ENCODE data around the gene NPC1. TPM values are rescaled to one million over a fixed set of nuclear protein-coding genes. Genes with fewer than 3 reads are reported as not detected.

NPC1 gene
- 16.7 TPM for polyA plus RNA-seq (2013)

- peaks cover 0 to 3% (median 0%) of the 10 kb centered on the region in 4 experiments for H3K36me3 ChIP-seq (ENCODE audit: control insufficient read depth in 4 of 4, insufficient read depth in 4 of 4, low read length in 3 of 4)
- peak within 1 kb of the TSS; percentile 95 to 98 for H3K27ac ChIP-seq (ENCODE audit: insufficient read depth in 1 of 2, low read depth in 1 of 2, low read length in 2 of 2, poor library complexity in 1 of 2, severe bottlenecking in 2 of 2)
- WGBS (ENCODE audit: insufficient coverage) = 0% methylated on average over 75 of the region's 95 CpGs
- H3K27me3 ChIP-seq (replicated peaks in 2 of 5; ENCODE audit: control insufficient read depth in 4 of 5, insufficient read depth in 5 of 5, low read length in 4 of 5) = peaks cover 0 to 2% (median 0%) of the 10 kb centered on the region in 5 experiments
- no peaks in the 10 kb centered on the region for H3K9me3 ChIP-seq (ENCODE audit: control extremely low read depth in 1 of 5, control insufficient read depth in 4 of 5, insufficient read depth in 2 of 5, low read depth in 1 of 5, low read length in 4 of 5)
- ChIA-PET POLR2A (interaction anchor here (0.7 kb wide), 1 partner anchor 113 kb away, joined by 3 read pairs; no protein-coding TSS in a partner anchor), CTCF (interaction anchor here (0.7 to 3.7 kb wide), 12 partner anchors 16 to 240 kb away, joined by 3 to 23 read pairs (median 3); no protein-coding TSS in a partner anchor)
- DNase-seq = peak; percentile 89 to 94 (median 93)
- H3K4me1 ChIP-seq (ENCODE audit: control extremely low read depth in 1 of 4, control insufficient read depth in 4 of 4, insufficient read depth in 4 of 4, low read length in 3 of 4) = peaks cover 7 to 20% (median 15%) of the 10 kb centered on the region in 4 experiments
- peak within 1 kb of the TSS; percentile 84 to 94 (median 91) for H3K4me3 ChIP-seq (ENCODE audit: control insufficient read depth in 1 of 7, extremely low read depth in 1 of 7, insufficient read depth in 4 of 7, low read depth in 2 of 7, low read length in 6 of 7)
Measured at GRCh38 chr18:23586249-23587196, at the start of gene NPC1. NPC1 (minus strand) TSS chr18:23586506; CDS start chr18:23586343, 163 bp downstream.

DNA sequence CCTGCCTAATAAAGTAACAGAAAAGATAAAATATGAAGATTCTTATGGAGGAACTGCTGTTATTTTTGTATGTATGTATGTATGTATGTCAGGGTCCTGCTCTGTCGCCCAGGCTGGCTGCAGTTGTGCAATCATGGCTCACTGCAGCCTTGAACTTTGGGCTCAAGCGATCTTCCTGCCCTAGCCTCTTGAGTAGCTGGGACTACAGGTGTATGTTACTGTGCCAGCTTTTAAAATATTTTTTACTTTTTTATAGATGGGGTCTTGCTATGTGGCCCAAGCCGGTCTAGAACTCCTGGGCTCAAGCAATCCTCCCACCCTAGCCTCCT is 49.7 kb upstream of the NPC1 start:
- CTCF ChIA-PET = interaction anchor here (1.6 to 1.7 kb wide), 2 partner anchors 67 to 176 kb away, joined by 5 to 6 read pairs; no protein-coding TSS in a partner anchor
- H3K27ac ChIP-seq (ENCODE audit: insufficient read depth in 1 of 2, low read depth in 1 of 2, low read length in 2 of 2, poor library complexity in 1 of 2, severe bottlenecking in 2 of 2) = no peak overlapping the region
- peaks cover 0 to 18% (median 5%) of the 10 kb centered on the region in 4 experiments for H3K4me1 ChIP-seq (ENCODE audit: control extremely low read depth in 1 of 4, control insufficient read depth in 4 of 4, insufficient read depth in 4 of 4, low read length in 3 of 4)
- H3K36me3 ChIP-seq (ENCODE audit: control insufficient read depth in 4 of 4, insufficient read depth in 4 of 4, low read length in 3 of 4) = no peaks in the 10 kb centered on the region
- 100% methylated on average over 2 of the region's 3 CpGs for WGBS (ENCODE audit: insufficient coverage)
- POLR2A ChIA-PET = no interaction called here
- peaks cover 0 to 1% (median 0%) of the 10 kb centered on the region in 5 experiments for H3K9me3 ChIP-seq (ENCODE audit: control extremely low read depth in 1 of 5, control insufficient read depth in 4 of 5, insufficient read depth in 2 of 5, low read depth in 1 of 5, low read length in 4 of 5)
- no peak for DNase-seq
- no peak overlapping the region for H3K4me3 ChIP-seq (ENCODE audit: control insufficient read depth in 1 of 7, extremely low read depth in 1 of 7, insufficient read depth in 4 of 7, low read depth in 2 of 7, low read length in 6 of 7)
- no peaks in the 10 kb centered on the region for H3K27me3 ChIP-seq (replicated peaks in 2 of 5; ENCODE audit: control insufficient read depth in 4 of 5, insufficient read depth in 5 of 5, low read length in 4 of 5)

DNA sequence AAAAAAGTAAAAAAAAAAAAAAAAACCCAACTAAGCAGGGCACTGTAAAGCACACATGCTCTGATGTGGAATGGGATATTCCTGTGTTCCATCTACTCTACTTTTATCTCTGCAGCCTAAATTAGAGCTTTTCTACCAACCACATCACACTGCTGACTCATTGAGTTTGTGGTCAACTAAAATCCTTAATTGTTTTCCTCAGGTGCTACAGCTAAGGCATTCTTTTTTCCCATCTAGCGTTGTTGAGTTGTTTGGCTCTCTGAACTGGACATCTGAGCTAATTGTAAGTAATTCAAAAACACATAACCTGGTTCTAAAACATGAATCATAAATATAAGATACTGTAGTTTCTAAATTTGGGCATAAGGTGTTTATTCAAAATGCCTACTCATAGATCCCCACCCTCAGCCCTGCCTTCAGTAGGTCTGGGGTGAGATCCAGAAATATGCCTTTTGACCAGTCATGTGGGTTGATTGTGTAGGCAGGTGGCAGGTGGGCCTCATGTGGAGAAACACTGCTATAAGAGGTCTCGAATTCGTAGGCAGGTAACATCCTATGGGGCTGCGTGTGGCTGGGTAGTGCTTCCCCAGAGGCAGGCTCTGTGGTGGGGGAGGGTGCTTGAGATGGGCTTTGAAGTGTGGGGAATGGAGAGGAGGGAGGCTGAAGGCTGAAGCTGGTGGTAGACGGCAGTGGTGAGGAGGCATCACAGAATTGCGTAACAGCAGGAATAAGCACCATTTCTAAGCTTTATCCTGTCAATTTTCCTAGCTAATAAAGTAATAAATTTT is 49.2 kb upstream of the NPC1 start:
- Histone ChIP-seq H3K4me1 (ENCODE audit: control extremely low read depth in 1 of 4, control insufficient read depth in 4 of 4, insufficient read depth in 4 of 4, low read length in 3 of 4) (peaks cover 0 to 18% (median 5%) of the 10 kb centered on the region in 4 experiments), H3K27ac (ENCODE audit: insufficient read depth in 1 of 2, low read depth in 1 of 2, low read length in 2 of 2, poor library complexity in 1 of 2, severe bottlenecking in 2 of 2) (no peak overlapping the region), H3K36me3 (ENCODE audit: control insufficient read depth in 4 of 4, insufficient read depth in 4 of 4, low read length in 3 of 4) (no peaks in the 10 kb centered on the region), H3K4me3 (ENCODE audit: control insufficient read depth in 1 of 7, extremely low read depth in 1 of 7, insufficient read depth in 4 of 7, low read depth in 2 of 7, low read length in 6 of 7) (no peak overlapping the region), H3K27me3 (replicated peaks in 2 of 5; ENCODE audit: control insufficient read depth in 4 of 5, insufficient read depth in 5 of 5, low read length in 4 of 5) (no peaks in the 10 kb centered on the region), H3K9me3 (ENCODE audit: control extremely low read depth in 1 of 5, control insufficient read depth in 4 of 5, insufficient read depth in 2 of 5, low read depth in 1 of 5, low read length in 4 of 5) (no peaks in the 10 kb centered on the region)
- DNase-seq = peak in 2 of 3 donors; percentile 29 to 40
- 100% methylated on average over 3 of the region's 6 CpGs for WGBS (ENCODE audit: insufficient coverage)
- ChIA-PET CTCF (interaction anchor here (0.6 to 1.7 kb wide), 4 partner anchors 16 to 176 kb away, joined by 3 to 6 read pairs (median 4); no protein-coding TSS in a partner anchor), POLR2A (no interaction called here)

GRCh38 chr18:23634692-23635091 is 48.4 kb upstream of the NPC1 start:
- DNase-seq = no peak
- peaks cover 0 to 18% (median 5%) of the 10 kb centered on the region in 4 experiments for H3K4me1 ChIP-seq (ENCODE audit: control extremely low read depth in 1 of 4, control insufficient read depth in 4 of 4, insufficient read depth in 4 of 4, low read length in 3 of 4)
- H3K27ac ChIP-seq (ENCODE audit: insufficient read depth in 1 of 2, low read depth in 1 of 2, low read length in 2 of 2, poor library complexity in 1 of 2, severe bottlenecking in 2 of 2) = no peak overlapping the region
- H3K9me3 ChIP-seq (ENCODE audit: control extremely low read depth in 1 of 5, control insufficient read depth in 4 of 5, insufficient read depth in 2 of 5, low read depth in 1 of 5, low read length in 4 of 5) = no peaks in the 10 kb centered on the region
- no peaks in the 10 kb centered on the region for H3K27me3 ChIP-seq (replicated peaks in 2 of 5; ENCODE audit: control insufficient read depth in 4 of 5, insufficient read depth in 5 of 5, low read length in 4 of 5)
- CTCF ChIA-PET = interaction anchor here (0.6 to 1.7 kb wide), 3 partner anchors 17 to 68 kb away, joined by 3 to 6 read pairs (median 4); no protein-coding TSS in a partner anchor
- H3K4me3 ChIP-seq (ENCODE audit: control insufficient read depth in 1 of 7, extremely low read depth in 1 of 7, insufficient read depth in 4 of 7, low read depth in 2 of 7, low read length in 6 of 7) = no peak overlapping the region
- no peaks in the 10 kb centered on the region for H3K36me3 ChIP-seq (ENCODE audit: control insufficient read depth in 4 of 4, insufficient read depth in 4 of 4, low read length in 3 of 4)
- POLR2A ChIA-PET = no interaction called here
- no CpG with 5 or more reads among the region's 3 CpGs for WGBS (ENCODE audit: insufficient coverage)

- no peaks in the 10 kb centered on the region for H3K9me3 ChIP-seq (ENCODE audit: control extremely low read depth in 1 of 5, control insufficient read depth in 4 of 5, insufficient read depth in 2 of 5, low read depth in 1 of 5, low read length in 4 of 5)
- no CpG with 5 or more reads among the region's 1 CpG for WGBS (ENCODE audit: insufficient coverage)
- no peaks in the 10 kb centered on the region for H3K36me3 ChIP-seq (ENCODE audit: control insufficient read depth in 4 of 4, insufficient read depth in 4 of 4, low read length in 3 of 4)
- no peaks in the 10 kb centered on the region for H3K27me3 ChIP-seq (replicated peaks in 2 of 5; ENCODE audit: control insufficient read depth in 4 of 5, insufficient read depth in 5 of 5, low read length in 4 of 5)
- ChIA-PET POLR2A (no interaction called here), CTCF (interaction anchor here (0.7 to 1.4 kb wide), 2 partner anchors 10 to 11 kb away, joined by 3 to 4 read pairs; no protein-coding TSS in a partner anchor)
- no peak overlapping the region for H3K27ac ChIP-seq (ENCODE audit: insufficient read depth in 1 of 2, low read depth in 1 of 2, low read length in 2 of 2, poor library complexity in 1 of 2, severe bottlenecking in 2 of 2)
- DNase-seq = no peak
- no peak overlapping the region for H3K4me3 ChIP-seq (ENCODE audit: control insufficient read depth in 1 of 7, extremely low read depth in 1 of 7, insufficient read depth in 4 of 7, low read depth in 2 of 7, low read length in 6 of 7)
- peaks cover 0 to 18% (median 5%) of the 10 kb centered on the region in 4 experiments for H3K4me1 ChIP-seq (ENCODE audit: control extremely low read depth in 1 of 4, control insufficient read depth in 4 of 4, insufficient read depth in 4 of 4, low read length in 3 of 4)
Measured at GRCh38 chr18:23632615-23633014, 46.3 kb upstream of the NPC1 start.

- 79% methylated on average over 11 of the region's 11 CpGs for WGBS (ENCODE audit: insufficient coverage)
- no peaks in the 10 kb centered on the region for H3K27me3 ChIP-seq (replicated peaks in 2 of 5; ENCODE audit: control insufficient read depth in 4 of 5, insufficient read depth in 5 of 5, low read length in 4 of 5)
- no peak overlapping the region for H3K4me3 ChIP-seq (ENCODE audit: control insufficient read depth in 1 of 7, extremely low read depth in 1 of 7, insufficient read depth in 4 of 7, low read depth in 2 of 7, low read length in 6 of 7)
Measured at GRCh38 chr18:23631746-23632145, 45.4 kb upstream of the NPC1 start.

More at GRCh38 chr18:23631746-23632145, 45.4 kb upstream of the NPC1 start:
- no peak overlapping the region for H3K27ac ChIP-seq (ENCODE audit: insufficient read depth in 1 of 2, low read depth in 1 of 2, low read length in 2 of 2, poor library complexity in 1 of 2, severe bottlenecking in 2 of 2)
- POLR2A ChIA-PET = no interaction called here
- H3K4me1 ChIP-seq (ENCODE audit: control extremely low read depth in 1 of 4, control insufficient read depth in 4 of 4, insufficient read depth in 4 of 4, low read length in 3 of 4) = peaks cover 0 to 18% (median 5%) of the 10 kb centered on the region in 4 experiments
- H3K36me3 ChIP-seq (ENCODE audit: control insufficient read depth in 4 of 4, insufficient read depth in 4 of 4, low read length in 3 of 4) = no peaks in the 10 kb centered on the region
- no peak for DNase-seq
- no peaks in the 10 kb centered on the region for H3K9me3 ChIP-seq (ENCODE audit: control extremely low read depth in 1 of 5, control insufficient read depth in 4 of 5, insufficient read depth in 2 of 5, low read depth in 1 of 5, low read length in 4 of 5)
- CTCF ChIA-PET = interaction anchor here (0.6 to 1.4 kb wide), 5 partner anchors 10 to 263 kb away, joined by 3 to 7 read pairs (median 4); no protein-coding TSS in a partner anchor

Measured in common myeloid progenitor, CD34-positive (primary cell).